Mesodermal cell (in vitro differentiated cells): ENCODE measurements around the gene OR2H1.

ENCODE experiments used
- H3K27ac ChIP-seq: 2 replicates; pipeline ENCODE4 v1.7.0; 2013; ENCODE audit warnings: mild to moderate bottlenecking, low read depth, low read length, moderate library complexity; ENCODE audit not compliant: severe bottlenecking
- H3K36me3 ChIP-seq: 2 replicates; pipeline ENCODE4 v1.7.1; 2013; ENCODE audit warnings: mild to moderate bottlenecking, low read length, moderate library complexity; ENCODE audit not compliant: control insufficient read depth, insufficient read depth
- H3K4me1 ChIP-seq: one replicate; pipeline ENCODE4 v1.7.1; 2013; ENCODE audit warnings: mild to moderate bottlenecking, low read length; ENCODE audit not compliant: insufficient read depth, control insufficient read depth, poor library complexity, severe bottlenecking
- H3K4me3 ChIP-seq: 2 replicates; pipeline ENCODE4 v1.7.0; 2013; ENCODE audit warnings: low read length, control low read depth, mild to moderate bottlenecking; ENCODE audit not compliant: insufficient read depth, poor library complexity, severe bottlenecking; ENCODE audit errors: extremely low read depth
- H3K9me3 ChIP-seq: 2 replicates; pipeline ENCODE4 v1.7.1; 2013; ENCODE audit warnings: mild to moderate bottlenecking, low read length, moderate library complexity; ENCODE audit not compliant: control insufficient read depth
- WGBS, 2 experiments: methylation state at CpG; one replicate each; pipeline ENCODE4 v1.1.5; 2013; ENCODE audit warnings: missing lambda C conversion rate in 2 of 2; ENCODE audit not compliant: insufficient coverage in 2 of 2; 5-methylcytosine and 5-hydroxymethylcytosine counted together

The OR2H1 gene

DNA sequence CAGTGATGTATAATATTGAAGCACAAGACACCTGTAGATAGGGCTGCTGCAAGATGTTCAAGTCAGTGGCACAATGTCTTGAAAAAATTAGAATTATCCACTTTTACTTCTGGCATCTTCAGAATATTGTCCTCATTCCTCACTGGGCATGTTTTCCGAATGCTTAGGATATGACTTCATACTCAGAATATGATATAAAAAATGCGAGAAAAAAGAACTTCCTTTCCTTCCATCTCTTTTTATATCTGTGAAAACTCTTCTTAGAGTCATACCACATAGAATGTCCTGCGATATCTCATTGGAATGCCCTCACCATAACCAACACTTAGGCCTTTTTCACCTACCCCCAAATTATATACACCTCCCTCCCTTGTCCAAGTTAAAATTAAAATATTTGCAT is 26.2 kb downstream of the OR2H1 start:
- 81 to 88% methylated on average over 1 to 2 of the region's 3 CpGs for WGBS, 2 experiments
- Histone ChIP-seq H3K27ac (no peak overlapping the region), H3K4me1 (no peaks in the 10 kb centered on the region), H3K4me3 (no peak overlapping the region), H3K9me3 (no peaks in the 10 kb centered on the region), H3K36me3 (no peaks in the 10 kb centered on the region)

DNA sequence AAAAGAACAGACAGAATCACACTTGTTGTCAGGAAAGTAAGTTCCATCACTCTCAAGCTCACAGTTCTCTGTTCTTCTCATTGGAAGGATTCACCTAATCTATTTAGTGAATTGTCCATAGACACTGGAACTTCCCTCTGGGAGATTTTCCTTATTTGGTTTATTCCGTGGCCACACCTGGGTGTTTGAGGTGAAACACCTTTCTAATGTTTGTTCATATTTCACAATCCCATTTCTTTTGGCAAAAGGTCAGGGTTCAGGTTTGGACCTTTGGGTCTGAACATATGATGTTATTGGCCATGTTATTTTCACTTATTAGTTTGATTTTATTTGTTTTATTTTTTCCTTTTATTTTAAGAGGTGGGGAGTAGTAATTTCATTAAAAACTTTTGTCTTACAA is 26.8 kb downstream of the OR2H1 start:
- H3K27ac ChIP-seq: no peak overlapping the region
- H3K4me3 ChIP-seq: no peak overlapping the region
- no peaks in the 10 kb centered on the region for H3K4me1 ChIP-seq
- no peaks in the 10 kb centered on the region for H3K36me3 ChIP-seq
- WGBS, 2 experiments: 100% methylated on average over 1 of the region's 1 CpG; no CpG with 5 or more reads in 1 of the 2 experiments
- H3K9me3 ChIP-seq: no peaks in the 10 kb centered on the region

DNA sequence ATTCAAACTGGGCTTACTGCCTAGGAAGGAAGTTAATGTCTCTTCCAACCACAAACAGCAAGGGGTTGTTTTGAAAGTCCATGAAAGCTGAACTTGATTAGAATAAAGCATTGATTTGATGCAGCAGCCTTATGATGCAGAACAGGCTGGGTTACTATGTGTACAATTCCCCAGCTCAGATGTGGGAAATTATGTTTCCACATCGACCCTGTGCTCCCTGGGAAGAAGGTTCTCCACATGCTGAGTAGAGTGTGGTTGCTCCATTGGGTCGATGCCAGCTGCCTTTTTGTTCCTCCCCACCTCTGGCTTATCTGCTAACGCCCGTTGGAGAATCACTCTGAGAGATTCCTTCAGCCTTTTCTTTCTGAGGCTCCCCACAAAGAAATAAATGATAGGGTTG is 29.6 kb downstream of the OR2H1 start:
- H3K27ac ChIP-seq: no peak overlapping the region
- H3K36me3 ChIP-seq: no peaks in the 10 kb centered on the region
- H3K4me3 ChIP-seq: no peak overlapping the region
- 82 to 83% methylated on average over 1 to 4 of the region's 4 CpGs for WGBS, 2 experiments
- H3K9me3 ChIP-seq: no peaks in the 10 kb centered on the region
- H3K4me1 ChIP-seq: no peaks in the 10 kb centered on the region

GRCh38 chr6:29487131-29487530 is 30.2 kb downstream of the OR2H1 start:
- Histone ChIP-seq H3K4me3 (no peak overlapping the region), H3K36me3 (no peaks in the 10 kb centered on the region), H3K9me3 (no peaks in the 10 kb centered on the region), H3K4me1 (no peaks in the 10 kb centered on the region), H3K27ac (no peak overlapping the region)
- WGBS, 2 experiments: 95 to 96% methylated on average over 3 to 5 of the region's 5 CpGs

- WGBS, 2 experiments: 93 to 100% methylated on average over 2 of the region's 2 CpGs
- H3K9me3 ChIP-seq: no peaks in the 10 kb centered on the region
- no peaks in the 10 kb centered on the region for H3K36me3 ChIP-seq
- H3K4me1 ChIP-seq: no peaks in the 10 kb centered on the region
- no peak within 1 kb of the TSS for H3K4me3 ChIP-seq
- no peak within 1 kb of the TSS for H3K27ac ChIP-seq
Measured at GRCh38 chr6:29487660-29488059, 30.7 kb downstream of the OR2H1 start, which contains the start of gene MAS1L. MAS1L (minus strand) TSS chr6:29487956; CDS start chr6:29487902, 54 bp downstream.

- Histone ChIP-seq H3K4me3 (no peak overlapping the region), H3K4me1 (no peaks in the 10 kb centered on the region), H3K36me3 (no peaks in the 10 kb centered on the region), H3K27ac (no peak overlapping the region), H3K9me3 (no peaks in the 10 kb centered on the region)
Measured at GRCh38 chr6:29488874-29489273, 31.9 kb downstream of the OR2H1 start.

DNA sequence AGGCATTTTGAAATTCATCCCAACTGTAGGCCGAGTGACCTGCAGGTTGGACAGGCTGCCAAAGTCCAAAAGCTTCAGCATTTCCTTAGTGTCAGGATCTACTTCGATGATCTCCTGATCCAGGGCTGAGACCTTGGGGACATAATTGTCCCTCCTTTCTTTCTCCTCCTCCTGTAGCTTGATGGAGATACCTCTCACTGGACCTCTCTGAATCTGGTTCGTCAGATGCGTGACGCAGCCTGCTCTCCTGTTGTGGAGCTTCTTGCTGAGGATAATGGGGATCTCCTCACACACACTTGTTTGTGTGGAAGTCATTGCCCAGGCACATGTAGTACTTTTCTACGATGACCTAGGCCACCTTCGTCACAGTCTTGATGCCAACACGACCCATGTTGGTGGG is 32.3 kb downstream of the OR2H1 start:
- no peaks in the 10 kb centered on the region for H3K36me3 ChIP-seq
- WGBS, 2 experiments: 100% methylated on average over 1 to 2 of the region's 8 CpGs
- H3K9me3 ChIP-seq: no peaks in the 10 kb centered on the region
- no peaks in the 10 kb centered on the region for H3K4me1 ChIP-seq
- H3K4me3 ChIP-seq: no peak overlapping the region
- H3K27ac ChIP-seq: no peak overlapping the region

DNA sequence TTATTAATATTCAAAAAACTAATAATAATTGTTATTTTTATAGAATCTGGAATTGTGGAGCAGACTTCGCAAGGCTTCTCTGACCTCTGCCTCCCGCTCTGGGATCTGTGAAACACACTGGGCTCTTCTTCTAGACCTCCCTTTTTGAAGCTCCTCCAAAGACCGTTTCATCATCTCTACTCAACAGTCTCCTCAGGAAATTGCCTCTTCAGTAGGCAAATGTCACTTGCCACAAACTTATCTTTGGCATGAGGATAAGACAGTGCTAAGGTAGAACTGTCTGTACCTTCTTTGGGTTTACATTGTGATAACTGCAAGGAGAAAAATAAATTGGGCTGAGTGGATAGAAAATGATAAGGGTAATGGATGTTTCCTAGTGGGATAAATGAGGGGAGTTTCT is 33.1 kb downstream of the OR2H1 start:
- Histone ChIP-seq H3K4me3 (no peak overlapping the region), H3K9me3 (no peaks in the 10 kb centered on the region)
- WGBS, 2 experiments: 92 to 100% methylated on average over 2 of the region's 3 CpGs

DNA sequence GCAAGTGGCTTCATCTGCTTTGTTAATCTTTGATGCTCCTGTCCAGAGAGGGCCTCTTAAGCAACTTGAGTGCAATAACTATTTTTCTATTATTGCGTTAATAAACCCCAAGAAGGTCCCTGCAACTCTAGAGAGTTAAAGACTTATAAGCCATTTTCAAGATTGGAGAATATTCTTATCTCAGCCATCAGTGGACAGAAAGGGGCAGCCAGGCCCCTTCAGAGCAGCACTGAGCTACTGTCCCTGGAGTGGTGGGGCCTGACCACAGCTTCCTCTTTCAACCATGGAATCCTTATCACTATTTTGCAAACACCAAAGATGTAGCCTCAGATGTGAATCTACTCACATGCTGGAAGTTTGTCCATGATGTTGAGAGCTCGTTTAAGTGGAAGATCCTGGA is 33.6 kb downstream of the OR2H1 start:
- Histone ChIP-seq H3K27ac (no peak overlapping the region), H3K9me3 (no peaks in the 10 kb centered on the region), H3K36me3 (no peaks in the 10 kb centered on the region), H3K4me3 (no peak overlapping the region), H3K4me1 (no peaks in the 10 kb centered on the region)
- 100% methylated on average over 1 of the region's 2 CpGs; no CpG with 5 or more reads in 1 of the 2 experiments for WGBS, 2 experiments

More for the DNA sequence above, 33.1 kb downstream of the OR2H1 start:
- no peaks in the 10 kb centered on the region for H3K36me3 ChIP-seq
- H3K4me1 ChIP-seq: no peaks in the 10 kb centered on the region
- no peak overlapping the region for H3K27ac ChIP-seq

GRCh38 chr6:29491574-29491973 is 34.6 kb downstream of the OR2H1 start:
- H3K9me3 ChIP-seq: no peaks in the 10 kb centered on the region
- H3K27ac ChIP-seq: no peak overlapping the region
- no peak overlapping the region for H3K4me3 ChIP-seq
- 100% methylated on average over 1 of the region's 4 CpGs; no CpG with 5 or more reads in 1 of the 2 experiments for WGBS, 2 experiments
- H3K4me1 ChIP-seq: no peaks in the 10 kb centered on the region
- no peaks in the 10 kb centered on the region for H3K36me3 ChIP-seq

- Histone ChIP-seq H3K4me3 (no peak overlapping the region), H3K9me3 (no peaks in the 10 kb centered on the region), H3K27ac (no peak overlapping the region), H3K4me1 (no peaks in the 10 kb centered on the region), H3K36me3 (no peaks in the 10 kb centered on the region)
- 86 to 100% methylated on average over 1 of the region's 2 CpGs for WGBS, 2 experiments
Measured at GRCh38 chr6:29493261-29493660, 36.3 kb downstream of the OR2H1 start.
